Neutrophil (primary cell): ENCODE measurements around the gene NKX2-3.

ENCODE experiments used
- H3K27ac ChIP-seq: fragments of 200-600 bp; sonication (generic); 2 replicates; pipeline ENCODE4 v1.5.1; 2016; ENCODE audit warnings: mild to moderate bottlenecking, moderate library complexity
- H3K27me3 ChIP-seq: fragments of 200-600 bp; sonication (generic); 2 replicates; pipeline ENCODE4 v1.6.0; 2016; ENCODE audit warnings: mild to moderate bottlenecking
- H3K36me3 ChIP-seq: fragments of 200-600 bp; sonication (generic); 2 replicates; pipeline ENCODE4 v1.5.1; 2017
- H3K4me1 ChIP-seq, 2 experiments: fragments of 200-600 bp in 1 of 2; sonication (generic) in 1 of 2; 1 replicate in 1 of 2; 2 replicates in 1 of 2; pipeline versions ENCODE4 v1.5.1 to v1.6.1; 2013 to 2016; ENCODE audit warnings: low read depth in 1 of 2, low read length in 1 of 2, mild to moderate bottlenecking in 1 of 2, moderate library complexity in 1 of 2; ENCODE audit not compliant: control insufficient read depth in 1 of 2, insufficient read depth in 1 of 2
- H3K4me3 ChIP-seq, 2 experiments: fragments of 200-600 bp in 1 of 2; sonication (generic) in 1 of 2; 1 replicate in 1 of 2; 2 replicates in 1 of 2; pipeline ENCODE4 v1.5.1; 2013 to 2016; ENCODE audit warnings: low read depth in 1 of 2, low read length in 1 of 2, mild to moderate bottlenecking in 1 of 2, moderate library complexity in 1 of 2
- H3K9me3 ChIP-seq: fragments of 200-600 bp; sonication (generic); 2 replicates; pipeline ENCODE4 v1.5.1; 2016
- TF ChIP-seq, protein P1 (sequence below): fragments of 200-600 bp; sonication (generic); IDR thresholded peaks from 2 replicates; pipeline ENCODE4 v1.5.1; 2016; ENCODE audit warnings: antibody characterized with exemption

Gene NKX2-3

GRCh38 chr10:99551616-99552015 is 18.9 kb downstream of the NKX2-3 start:
- Histone ChIP-seq H3K4me1 (no peaks in the 10 kb centered on the region), H3K27me3 (peaks cover 89% of the 10 kb centered on the region), H3K36me3 (no peaks in the 10 kb centered on the region), H3K9me3 (no peaks in the 10 kb centered on the region), H3K27ac (no peak overlapping the region), H3K4me3 (no peak overlapping the region)
- TF ChIP-seq, protein P1, sequence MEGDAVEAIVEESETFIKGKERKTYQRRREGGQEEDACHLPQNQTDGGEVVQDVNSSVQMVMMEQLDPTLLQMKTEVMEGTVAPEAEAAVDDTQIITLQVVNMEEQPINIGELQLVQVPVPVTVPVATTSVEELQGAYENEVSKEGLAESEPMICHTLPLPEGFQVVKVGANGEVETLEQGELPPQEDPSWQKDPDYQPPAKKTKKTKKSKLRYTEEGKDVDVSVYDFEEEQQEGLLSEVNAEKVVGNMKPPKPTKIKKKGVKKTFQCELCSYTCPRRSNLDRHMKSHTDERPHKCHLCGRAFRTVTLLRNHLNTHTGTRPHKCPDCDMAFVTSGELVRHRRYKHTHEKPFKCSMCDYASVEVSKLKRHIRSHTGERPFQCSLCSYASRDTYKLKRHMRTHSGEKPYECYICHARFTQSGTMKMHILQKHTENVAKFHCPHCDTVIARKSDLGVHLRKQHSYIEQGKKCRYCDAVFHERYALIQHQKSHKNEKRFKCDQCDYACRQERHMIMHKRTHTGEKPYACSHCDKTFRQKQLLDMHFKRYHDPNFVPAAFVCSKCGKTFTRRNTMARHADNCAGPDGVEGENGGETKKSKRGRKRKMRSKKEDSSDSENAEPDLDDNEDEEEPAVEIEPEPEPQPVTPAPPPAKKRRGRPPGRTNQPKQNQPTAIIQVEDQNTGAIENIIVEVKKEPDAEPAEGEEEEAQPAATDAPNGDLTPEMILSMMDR = no peak

DNA sequence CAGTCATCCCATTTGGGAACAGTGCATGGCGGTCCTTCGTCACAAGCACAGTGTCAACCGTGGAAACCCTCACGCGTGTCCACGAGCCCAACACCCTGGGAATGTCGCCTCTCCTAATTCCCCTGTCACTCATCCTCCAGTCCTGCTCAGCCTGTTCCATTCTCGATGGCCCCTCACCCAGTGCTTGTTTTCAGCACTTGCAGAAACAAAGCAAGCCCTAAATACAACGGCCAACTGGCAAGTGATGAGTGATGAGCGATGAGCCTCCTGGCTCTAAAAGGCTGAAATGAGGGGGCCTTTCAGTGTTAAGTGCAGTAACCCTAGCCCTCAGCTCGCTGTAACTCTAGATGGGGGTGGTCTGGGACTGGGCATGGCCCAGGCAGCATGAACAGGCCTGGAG is 22.6 kb downstream of the NKX2-3 start:
- Histone ChIP-seq H3K36me3 (no peaks in the 10 kb centered on the region), H3K4me1 (no peaks in the 10 kb centered on the region), H3K9me3 (no peaks in the 10 kb centered on the region), H3K27me3 (peaks cover 55% of the 10 kb centered on the region), H3K4me3 (no peak overlapping the region), H3K27ac (no peak overlapping the region)
- TF ChIP-seq, protein P1 = no peak

- Histone ChIP-seq H3K4me1 (no peaks in the 10 kb centered on the region), H3K36me3 (no peaks in the 10 kb centered on the region), H3K9me3 (no peaks in the 10 kb centered on the region), H3K4me3 (no peak overlapping the region), H3K27me3 (peaks cover 49% of the 10 kb centered on the region), H3K27ac (no peak overlapping the region)
- TF ChIP-seq, protein P1 = no peak
Observed at GRCh38 chr10:99555825-99556523, 23.2 kb downstream of the NKX2-3 start.

- no peak overlapping the region for H3K27ac ChIP-seq
- H3K9me3 ChIP-seq = no peaks in the 10 kb centered on the region
- peaks cover 38% of the 10 kb centered on the region for H3K27me3 ChIP-seq
- TF ChIP-seq, protein P1 = no peak
- H3K4me3 ChIP-seq = no peak overlapping the region
- no peaks in the 10 kb centered on the region for H3K4me1 ChIP-seq
- no peaks in the 10 kb centered on the region for H3K36me3 ChIP-seq
Observed at GRCh38 chr10:99557044-99557443, 24.3 kb downstream of the NKX2-3 start.

DNA sequence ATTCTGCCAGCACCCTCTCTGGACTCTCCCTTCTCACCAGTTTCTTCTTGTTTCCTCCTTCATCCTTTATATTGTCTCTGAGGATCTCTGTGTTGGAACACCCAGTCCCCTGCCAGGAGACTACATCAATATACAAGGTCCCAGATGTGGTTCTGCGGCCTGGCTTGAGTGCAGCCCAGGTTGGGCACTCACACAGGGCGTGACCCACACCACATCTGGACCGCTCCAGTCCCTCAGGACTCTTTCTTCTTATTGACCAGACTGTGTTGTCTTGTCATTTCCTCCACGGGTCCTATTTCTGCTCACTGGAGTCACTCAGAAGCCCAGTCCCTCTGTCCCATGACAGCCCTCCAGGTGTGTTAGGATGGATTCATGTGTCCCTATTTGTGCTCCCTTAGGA is 26.0 kb downstream of the NKX2-3 start:
- Histone ChIP-seq H3K27ac (no peak overlapping the region), H3K9me3 (no peaks in the 10 kb centered on the region), H3K4me3 (no peak overlapping the region), H3K4me1 (no peaks in the 10 kb centered on the region), H3K27me3 (peaks cover 24% of the 10 kb centered on the region), H3K36me3 (no peaks in the 10 kb centered on the region)
- TF ChIP-seq, protein P1 = no peak
